Upper lobe of right lung (tissue), 1 donor: ENCODE results near the gene MOSPD2. TPM values are rescaled to one million over a fixed set of nuclear protein-coding genes. Genes with fewer than 3 reads are reported as not detected.

ENCODE experiments used
- ATAC-seq: fragments of 200-7000 bp; cut with Tn5 transposase; one replicate; pipeline ENCODE4 v1.9.1; 2020; ENCODE audit warnings: mild to moderate bottlenecking, moderate library complexity
- DNase-seq: peaks from one replicate; pipeline ENCODE4 v3.0.0-alpha.2; 2020
- H3K27ac ChIP-seq: fragments of 200-600 bp; one replicate; pipeline ENCODE4 v1.8.0; 2022
- H3K27me3 ChIP-seq: fragments of 200-600 bp; one replicate; pipeline ENCODE4 v1.8.0; 2022; ENCODE audit warnings: mild to moderate bottlenecking
- H3K36me3 ChIP-seq: fragments of 200-600 bp; one replicate; pipeline ENCODE4 v1.8.0; 2022
- H3K4me1 ChIP-seq: fragments of 200-600 bp; one replicate; pipeline ENCODE4 v1.8.0; 2022
- H3K4me3 ChIP-seq: fragments of 200-600 bp; one replicate; pipeline ENCODE4 v1.8.0; 2022; ENCODE audit warnings: mild to moderate bottlenecking
- H3K9me3 ChIP-seq: fragments of 200-600 bp; one replicate; pipeline ENCODE4 v1.8.0; 2022
- CTCF ChIP-seq: fragments of 200-600 bp; IDR thresholded peaks from one replicate; pipeline ENCODE4 v1.8.0; 2022; ENCODE audit warnings: antibody characterized with exemption
- intact Hi-C: fragments of 100-400 bp; cut with DNase I; formaldehyde crosslinking; loops from one replicate; pipeline ENCODE4 v1.11.0; 2022
- total RNA-seq: library from RNA; stranded (reverse); fragmentation: NEBNext Ultra II Directional; extraction: Animal tissue kit (Norgen Biotek cat#: 25700); gene quantifications from one replicate; pipeline ENCODE4 v1.2.1, GENCODE V29; 2021
- donor health status: DM: no; HTN: yes; CAD: no; lungs with severe emphysema.

Gene MOSPD2
- total RNA-seq, 1 donor from 2014 or later: 34.3 TPM

- Histone ChIP-seq H3K27ac (no peak overlapping the region), H3K4me3 (no peak overlapping the region), H3K9me3 (no peaks in the 10 kb centered on the region), H3K36me3 (no peaks in the 10 kb centered on the region), H3K4me1 (no peaks in the 10 kb centered on the region), H3K27me3 (no peaks in the 10 kb centered on the region)
- no peak for DNase-seq
- intact Hi-C loops: no loop called here
- peak; percentile 77 for ATAC-seq
- TF ChIP-seq CTCF: no peak
These were observed 63.3 kb downstream of the MOSPD2 start for GRCh38 chrX:14936561-14936960.

DNA sequence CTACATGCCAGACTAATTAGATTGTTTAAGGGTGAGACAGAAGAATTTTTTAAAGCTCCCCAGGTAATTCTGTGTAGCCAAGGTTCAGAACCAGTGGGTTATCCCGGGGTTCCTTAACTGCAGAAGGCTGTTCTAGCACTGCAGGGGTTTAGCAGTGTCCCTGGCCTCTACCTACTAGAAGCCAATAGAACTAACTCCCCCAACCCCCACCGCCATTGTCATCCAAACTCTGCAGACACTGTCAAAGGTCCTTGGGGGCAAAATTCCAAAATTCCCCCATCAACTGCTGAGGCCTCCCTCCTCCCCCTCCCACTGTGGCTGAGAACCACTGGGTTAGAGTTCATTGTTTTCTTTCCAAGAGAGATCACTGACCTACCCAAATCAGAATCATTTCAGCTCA is 66.4 kb downstream of the MOSPD2 start:
- ATAC-seq (no peak), DNase-seq (no peak)
- Histone ChIP-seq H3K4me1 (no peaks in the 10 kb centered on the region), H3K36me3 (no peaks in the 10 kb centered on the region), H3K27me3 (no peaks in the 10 kb centered on the region), H3K9me3 (no peaks in the 10 kb centered on the region), H3K4me3 (no peak overlapping the region), H3K27ac (no peak overlapping the region)
- intact Hi-C loops: no loop called here
- no peak for TF ChIP-seq CTCF

DNA sequence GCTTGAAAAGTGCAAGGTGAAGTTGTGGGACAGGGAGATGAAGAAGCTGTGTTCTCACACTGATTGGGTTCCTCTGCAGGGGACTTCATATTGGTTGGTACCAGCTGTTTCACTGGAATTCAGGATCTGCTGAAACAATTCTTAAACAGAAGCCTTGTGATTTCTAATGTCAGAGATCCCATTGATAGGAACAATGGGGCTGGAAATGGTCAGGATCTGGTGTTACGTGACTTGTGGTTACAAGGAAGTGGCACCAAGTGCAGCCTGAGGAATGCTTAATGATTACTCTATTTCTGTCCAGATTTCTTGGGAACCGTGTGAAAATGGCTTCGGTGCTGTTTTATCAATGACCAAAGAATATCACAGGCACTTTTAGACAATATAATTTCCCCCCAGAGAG is 68.1 kb downstream of the MOSPD2 start:
- no peaks in the 10 kb centered on the region for H3K36me3 ChIP-seq
- H3K4me1 ChIP-seq: no peaks in the 10 kb centered on the region
- H3K4me3 ChIP-seq: no peak overlapping the region
- ATAC-seq (no peak), DNase-seq (no peak)
- no peak for TF ChIP-seq CTCF
- H3K27ac ChIP-seq: no peak overlapping the region
- H3K27me3 ChIP-seq: no peaks in the 10 kb centered on the region
- no peaks in the 10 kb centered on the region for H3K9me3 ChIP-seq
- intact Hi-C loops: no loop called here

DNA sequence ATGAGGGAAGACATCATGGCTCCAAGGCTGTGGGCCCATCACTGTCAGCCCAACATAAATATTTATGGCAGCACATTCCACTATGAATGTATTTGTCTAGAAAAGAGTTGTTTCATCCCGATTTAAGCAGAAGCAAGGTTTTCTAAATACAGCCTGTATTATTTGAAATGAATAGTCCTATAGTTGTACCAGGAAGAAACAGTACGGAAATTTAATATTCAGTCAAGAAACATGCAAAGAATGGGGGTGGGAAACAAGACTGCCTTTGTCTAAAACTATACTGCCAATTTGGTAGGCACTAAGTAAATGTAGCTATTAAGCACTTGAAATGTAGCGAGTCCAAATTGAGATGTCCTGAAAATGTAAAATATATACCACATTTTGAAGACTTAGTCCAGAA is 69.1 kb downstream of the MOSPD2 start:
- intact Hi-C loops: no loop called here
- H3K9me3 ChIP-seq: no peaks in the 10 kb centered on the region
- H3K27ac ChIP-seq: no peak overlapping the region
- ATAC-seq: no peak
- H3K4me1 ChIP-seq: no peaks in the 10 kb centered on the region
- no peak for TF ChIP-seq CTCF
- no peaks in the 10 kb centered on the region for H3K27me3 ChIP-seq
- no peak for DNase-seq
- H3K36me3 ChIP-seq: no peaks in the 10 kb centered on the region
- H3K4me3 ChIP-seq: no peak overlapping the region

- TF ChIP-seq CTCF: no peak
- Histone ChIP-seq H3K4me3 (no peak overlapping the region), H3K27ac (no peak overlapping the region), H3K9me3 (no peaks in the 10 kb centered on the region), H3K36me3 (no peaks in the 10 kb centered on the region), H3K4me1 (no peaks in the 10 kb centered on the region), H3K27me3 (no peaks in the 10 kb centered on the region)
- no peak for DNase-seq
- intact Hi-C loops: no loop called here
- no peak for ATAC-seq
These were observed 70.7 kb downstream of the MOSPD2 start for GRCh38 chrX:14943962-14944361.

DNA sequence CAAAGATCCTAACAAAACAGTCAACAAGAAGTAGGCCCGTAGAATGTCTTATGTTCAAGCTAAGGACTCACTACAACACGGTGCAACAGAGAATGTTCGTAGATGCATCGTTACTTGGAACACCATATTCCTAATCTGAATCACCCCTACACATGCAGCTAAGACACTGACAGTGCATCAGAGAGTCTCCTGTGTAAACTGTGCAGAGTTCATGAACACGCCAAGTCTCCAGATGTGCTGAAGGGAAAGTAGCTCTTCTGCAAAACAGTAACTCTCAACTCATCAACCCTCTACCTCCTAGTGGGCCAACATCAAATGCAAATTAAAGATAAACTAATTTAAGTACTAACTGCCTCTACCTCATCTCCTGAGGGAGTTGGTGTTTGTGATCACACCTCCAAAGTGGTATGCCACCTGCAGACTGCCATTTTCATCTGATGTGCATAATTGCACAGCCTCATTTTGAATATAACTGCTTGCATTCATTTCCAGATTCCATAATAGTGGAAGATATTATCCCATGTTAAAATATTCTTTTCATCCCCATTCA is 73.5 kb downstream of the MOSPD2 start:
- no peaks in the 10 kb centered on the region for H3K9me3 ChIP-seq
- intact Hi-C loops: no loop called here
- no peak for ATAC-seq

More for the DNA sequence above, 73.5 kb downstream of the MOSPD2 start:
- no peak for TF ChIP-seq CTCF
- Histone ChIP-seq H3K27me3 (no peaks in the 10 kb centered on the region), H3K36me3 (no peaks in the 10 kb centered on the region), H3K4me1 (no peaks in the 10 kb centered on the region), H3K27ac (no peak overlapping the region), H3K4me3 (no peak overlapping the region)
- DNase-seq: no peak
